K562 treated with DMSO at 1 percent for 4 hours (cell line): Measurements from ENCODE around the gene C2CD3. TPM values are rescaled to one million over a fixed set of nuclear protein-coding genes. Genes with fewer than 3 reads are reported as not detected.

ENCODE experiments used
- total RNA-seq: library from RNA; unstranded; fragments of 300-600 nt; gene quantifications from 2 replicates; pipeline ENCODE4 v1.2.3, GENCODE V29; 2022; ENCODE audit not compliant: insufficient read depth

The C2CD3 gene, protein sequence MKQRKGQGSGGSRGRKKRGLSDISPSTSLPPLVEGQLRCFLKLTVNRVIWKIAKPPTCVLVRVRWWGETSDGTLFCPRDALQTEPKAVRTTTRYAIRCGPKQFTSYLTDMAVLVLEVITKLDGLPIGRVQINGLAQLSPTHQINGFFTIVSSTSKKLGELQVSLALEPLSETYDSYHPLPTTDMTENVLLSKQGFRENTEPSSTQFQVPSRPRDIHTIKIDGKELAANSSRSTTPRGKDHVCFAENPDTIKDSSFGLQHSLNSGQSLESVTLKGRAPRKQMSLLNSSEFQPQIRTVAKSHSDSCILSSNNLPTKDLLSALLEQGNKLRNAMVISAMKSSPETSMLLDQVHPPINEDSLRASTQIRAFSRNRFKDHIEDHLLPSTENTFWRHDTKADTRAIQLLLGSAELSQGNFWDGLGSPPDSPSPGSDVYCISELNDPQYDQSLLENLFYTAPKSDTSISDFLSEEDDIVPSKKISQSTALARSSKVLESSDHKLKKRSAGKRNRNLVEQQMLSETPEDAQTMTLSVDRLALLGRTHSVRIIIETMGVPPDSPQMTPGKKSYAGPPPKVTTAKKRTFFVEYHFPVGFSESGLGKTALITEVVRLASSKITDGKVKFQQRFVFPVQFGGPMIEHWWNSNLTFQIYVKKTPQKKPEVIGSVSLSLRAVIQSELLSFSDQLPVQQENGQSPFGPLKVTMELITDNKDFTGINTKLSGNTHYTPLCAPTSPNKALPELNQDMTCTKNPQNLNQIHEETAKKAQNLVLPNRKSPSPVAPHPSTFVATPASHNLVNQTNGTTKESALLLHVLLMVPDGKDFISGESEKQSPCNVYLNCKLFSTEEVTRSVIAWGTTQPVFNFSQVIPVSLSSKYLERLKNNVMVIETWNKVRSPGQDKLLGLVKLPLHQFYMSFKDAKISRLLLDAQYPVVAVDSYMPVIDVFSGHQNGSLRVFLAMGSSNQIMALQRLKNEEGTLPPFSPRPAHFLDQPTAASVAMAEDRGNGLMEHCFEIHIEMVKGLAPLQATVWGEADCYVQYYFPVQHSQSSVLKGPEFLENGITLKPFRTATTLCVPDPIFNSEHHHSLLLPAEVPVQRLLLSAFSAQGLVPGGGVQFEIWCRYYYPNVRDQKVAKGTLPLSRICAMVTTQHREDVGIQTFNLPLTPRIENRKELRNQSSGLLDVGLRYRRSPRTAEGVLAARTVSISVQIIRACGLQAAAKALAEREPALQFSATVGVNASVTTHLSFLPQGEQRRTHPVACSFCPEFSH (N-terminal part only)
- 10.8 and 12.0 TPM in 2 replicates for total RNA-seq

DNA sequence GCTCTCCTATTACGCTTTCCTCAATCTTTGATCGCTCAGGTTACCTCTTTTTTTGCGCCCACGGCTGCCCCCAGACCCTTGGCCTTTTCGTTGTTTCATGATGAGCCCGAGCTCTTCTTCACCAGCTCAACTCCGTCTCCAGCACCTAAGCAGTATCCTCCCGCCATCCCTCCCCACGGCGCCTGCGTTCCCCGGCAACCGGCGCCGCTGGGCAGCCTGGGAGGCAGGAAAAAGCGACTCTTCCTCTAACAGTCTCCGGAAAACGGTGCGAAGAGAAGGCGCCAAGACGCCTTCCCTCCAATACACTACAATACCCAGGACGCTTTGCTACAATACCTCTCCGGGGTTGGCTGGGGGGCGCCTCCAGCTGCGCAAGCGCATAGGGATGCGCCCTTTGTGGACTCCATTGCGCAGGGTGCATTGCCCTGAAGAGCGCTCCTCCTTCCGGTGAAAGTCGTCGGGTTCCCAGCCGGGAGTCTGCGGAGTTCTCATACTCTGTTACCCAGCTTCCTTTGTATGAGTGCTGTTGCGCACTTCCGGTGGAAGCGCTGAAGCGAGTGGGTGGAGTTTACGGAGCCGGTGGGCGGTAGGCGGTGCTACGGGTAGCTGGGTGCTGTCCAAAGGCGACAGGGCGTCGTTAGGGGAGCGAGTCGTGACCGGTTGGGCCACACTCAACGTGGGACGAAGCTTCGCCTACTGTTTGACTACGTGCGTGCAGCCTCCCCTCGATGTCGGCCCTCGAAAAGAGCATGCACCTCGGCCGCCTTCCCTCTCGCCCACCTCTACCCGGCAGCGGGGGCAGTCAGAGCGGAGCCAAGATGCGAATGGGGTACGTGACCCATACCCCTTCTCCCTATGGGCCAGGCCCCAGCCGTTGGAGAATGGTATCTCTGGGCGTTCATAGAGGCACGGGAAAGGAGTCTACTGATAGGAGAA is at the start of gene C2CD3, which contains the start of gene PPME1:
C2CD3 (minus strand) TSS at position 309 of the 936 bp plus-strand sequence; CDS start at position 99, 210 bp downstream.
PPME1 (plus strand) TSS at position 596 of the 936 bp plus-strand sequence; CDS start at position 729, 133 bp downstream.

DNA sequence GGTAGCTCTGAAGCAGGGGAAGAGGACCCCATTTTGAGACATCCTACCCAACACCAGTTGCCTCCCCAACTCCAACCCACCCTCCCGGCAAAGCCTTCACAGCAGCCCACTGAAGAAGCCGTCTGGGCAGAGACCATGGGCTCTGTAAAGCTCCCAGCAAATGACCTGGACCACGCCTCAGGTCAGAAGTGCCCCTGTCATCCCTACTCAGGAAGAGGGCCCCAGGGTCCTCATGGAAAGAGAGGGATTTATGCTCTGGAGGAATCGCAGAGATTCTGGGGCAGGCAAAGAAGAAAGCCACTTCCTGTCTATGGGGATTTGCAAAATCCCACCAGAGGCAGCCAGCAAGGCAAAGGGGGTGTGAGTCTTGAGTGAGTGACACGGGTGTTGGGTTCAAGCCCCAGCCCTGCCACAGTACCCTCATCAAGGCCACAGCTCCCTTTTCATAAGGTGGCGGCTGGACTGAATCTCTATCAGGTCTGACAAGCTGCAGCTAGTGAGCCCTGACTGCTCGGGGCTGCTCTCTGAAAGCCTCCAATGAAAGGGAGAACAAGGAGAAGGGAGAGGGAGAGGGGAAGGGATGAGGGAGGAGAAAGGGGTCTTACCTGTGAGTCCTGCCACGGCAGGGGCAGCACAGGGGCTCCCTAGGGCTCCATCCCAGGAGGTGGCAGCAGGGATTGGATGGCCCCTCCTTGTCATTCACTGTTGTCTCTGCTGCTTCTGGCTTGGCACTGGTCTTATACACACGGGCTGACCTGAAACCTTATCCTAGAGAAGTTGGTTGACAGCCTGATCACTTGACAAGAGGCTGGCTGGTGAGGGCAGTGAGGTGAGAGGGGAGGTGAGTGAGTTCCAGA is 162.2 kb downstream of the C2CD3 start, which contains the start of gene UCP3:
UCP3 (minus strand) TSS at position 713 of the 857 bp plus-strand sequence. CDS start 2,043 bp downstream, outside the sequence.

DNA sequence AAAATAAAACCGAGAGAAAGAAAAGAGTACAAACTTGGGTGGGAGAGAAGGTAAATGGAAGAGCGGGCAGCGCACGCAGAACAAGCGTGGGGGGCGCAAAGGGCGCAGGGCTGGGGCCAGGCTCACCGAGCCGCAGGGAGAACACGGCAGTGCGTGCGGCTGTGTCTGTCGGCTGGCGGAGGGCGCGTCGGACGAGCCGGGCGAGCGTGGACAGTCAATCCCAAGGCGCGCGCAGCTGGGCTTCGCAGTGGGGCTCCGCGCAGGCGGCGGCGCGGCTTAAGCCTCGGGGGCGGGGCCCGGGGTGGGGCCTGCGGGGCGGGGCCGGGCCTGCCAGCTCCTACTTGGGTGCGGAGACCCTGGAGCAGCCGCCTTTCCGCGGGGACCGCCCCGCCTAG is 188.2 kb downstream of the C2CD3 start, which contains the start of gene UCP2:
UCP2 (minus strand) TSS at position 249 of the 395 bp plus-strand sequence. CDS start 4,465 bp downstream, outside the sequence.

Other genes with a start within 250 kb of the C2CD3 start
- not detected in 2 replicates for gene DNAJB13, start 220.0 kb downstream of the C2CD3 start, total RNA-seq
- 67.6 and 95.4 TPM in 2 replicates for gene UCP2, start 188.2 kb downstream of the C2CD3 start, total RNA-seq
- gene UCP3, start 161.9 kb downstream of the C2CD3 start, total RNA-seq: 4.9 TPM in 1 of 2 replicates, not detected in the other
- gene PPME1, start 287 bp upstream of the C2CD3 start, total RNA-seq: 47.7 and 61.7 TPM in 2 replicates
- gene P4HA3, start 140.6 kb upstream of the C2CD3 start, total RNA-seq: not detected in 2 replicates
- gene PGM2L1, start 227.4 kb upstream of the C2CD3 start, total RNA-seq: 0.95 and 1.6 TPM in 2 replicates